ENCODE measurements around the gene DCAF4.

Gene DCAF4

DNA sequence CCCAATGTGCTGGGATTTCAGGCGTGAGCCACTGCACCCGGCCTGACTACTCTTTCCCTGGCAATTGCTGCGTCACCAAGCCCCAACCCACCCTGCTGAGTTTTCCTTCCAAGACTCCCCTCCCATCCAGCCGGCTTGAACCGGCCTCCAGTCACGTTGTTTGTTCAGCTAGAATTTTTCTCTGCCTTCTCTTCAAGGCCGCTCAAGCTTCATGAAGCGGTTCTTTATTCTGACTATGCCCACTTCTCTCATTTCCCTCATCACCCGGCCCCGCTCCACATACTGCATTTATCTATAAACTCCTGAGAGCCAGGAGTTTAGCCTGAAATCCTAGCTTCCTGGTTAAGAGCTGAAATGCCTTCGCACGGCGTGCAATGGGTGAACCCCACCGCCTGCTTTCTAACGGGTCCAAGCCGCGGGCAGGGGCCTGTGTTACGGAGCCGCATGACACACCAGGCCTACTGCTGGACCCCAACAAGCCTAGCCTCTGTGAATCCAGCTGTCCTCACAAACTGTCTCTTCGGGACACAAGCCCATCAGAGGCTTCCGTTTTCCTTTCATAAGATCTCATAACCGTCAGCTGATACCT lies 999 bp upstream of the DCAF4 start:
- TF ChIP-seq SIN3A (IDR thresholded peaks at IDR 0.05; ENCODE audit: borderline replicate concordance, insufficient read depth, low read length) (no peak), POLR2AphosphoS5 (IDR thresholded peaks at IDR 0.05; ENCODE audit: low read depth, low read length) (no peak), REST (IDR thresholded peaks at IDR 0.05; ENCODE audit: insufficient read depth in 1 of 2, low read depth in 2 of 2, low read length in 2 of 2) (no peak), TAF1 (IDR thresholded peaks at IDR 0.05; ENCODE audit: borderline replicate concordance, insufficient read depth, low read length) (no peak), FOXP2 (optimal IDR thresholded peaks at IDR 0.05; ENCODE audit: borderline replicate concordance, extremely low read depth, extremely low read length, insufficient read depth) (no peak)

GRCh38 chr14:72925815-72926291 lies 411 bp upstream of the DCAF4 start:
- TF ChIP-seq POLR2AphosphoS5 (IDR thresholded peaks at IDR 0.05; ENCODE audit: low read depth, low read length), result no peak

DNA sequence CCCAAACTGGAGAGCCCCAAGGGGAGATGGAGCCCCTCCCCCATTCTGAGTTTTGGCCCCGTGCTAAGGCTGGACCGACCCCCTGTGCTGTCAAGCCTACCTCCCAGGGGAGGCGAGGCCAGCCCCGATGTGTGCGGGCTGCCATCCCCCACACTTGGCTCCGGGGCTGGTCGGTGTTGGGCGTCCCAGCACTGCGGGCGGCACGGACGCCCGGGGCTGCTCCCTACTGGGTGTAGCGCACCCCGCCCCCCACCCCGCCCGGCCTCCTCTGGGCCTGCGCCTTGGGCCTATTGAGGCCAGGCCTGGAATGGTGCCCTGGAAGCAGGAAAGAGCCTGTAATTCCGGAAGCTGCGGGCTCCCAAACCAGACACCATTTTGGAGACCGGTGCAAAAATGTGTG lies 2.6 kb downstream of the DCAF4 start:
- no peak for TF ChIP-seq REST (IDR thresholded peaks at IDR 0.05; ENCODE audit: insufficient read depth in 1 of 2, low read depth in 2 of 2, low read length in 2 of 2)
- no peak for TF ChIP-seq TAF1 (IDR thresholded peaks at IDR 0.05; ENCODE audit: borderline replicate concordance, insufficient read depth, low read length)
- TF ChIP-seq POLR2AphosphoS5 (IDR thresholded peaks at IDR 0.05; ENCODE audit: low read depth, low read length), result no peak
- TF ChIP-seq FOXP2 (optimal IDR thresholded peaks at IDR 0.05; ENCODE audit: borderline replicate concordance, extremely low read depth, extremely low read length, insufficient read depth), result no peak
- TF ChIP-seq SIN3A (IDR thresholded peaks at IDR 0.05; ENCODE audit: borderline replicate concordance, insufficient read depth, low read length), result no peak

DNA sequence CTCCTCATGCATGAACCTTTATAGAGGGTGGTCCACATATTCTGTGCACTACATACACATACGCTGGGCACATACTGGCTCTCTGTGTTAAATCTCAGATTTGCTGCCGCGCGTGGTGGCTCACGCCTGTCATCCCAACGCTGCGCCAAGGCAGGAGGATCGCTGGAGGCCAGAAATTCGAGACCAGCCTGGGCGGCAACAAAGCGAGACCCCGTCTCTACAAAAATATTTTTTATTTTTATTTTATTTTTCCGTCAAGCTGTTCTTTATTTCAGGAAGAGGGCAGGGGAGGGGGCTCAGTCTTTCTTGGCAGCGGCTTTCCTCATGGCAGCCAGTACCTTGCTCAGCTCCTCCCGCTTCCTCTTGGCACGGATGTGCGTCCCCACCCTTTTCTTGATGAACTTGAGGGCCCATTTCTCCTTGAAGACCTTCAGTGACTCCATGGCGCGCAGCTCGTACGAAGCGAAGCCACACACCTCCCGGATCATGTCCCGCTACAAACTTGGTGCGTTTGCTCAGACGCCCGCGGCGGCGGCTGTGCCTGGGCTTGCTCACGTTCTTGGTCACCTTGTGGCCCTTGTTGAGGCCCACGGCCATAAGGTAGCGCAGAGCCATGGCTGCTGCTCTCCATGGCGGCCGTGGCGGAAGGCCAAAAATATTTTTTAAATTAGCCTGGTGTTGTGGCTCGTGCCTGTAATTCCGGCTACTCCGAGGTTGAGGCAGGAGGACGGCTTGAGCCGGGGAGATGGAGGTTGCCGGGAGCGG lies 3.2 kb downstream of the DCAF4 start:
- TF ChIP-seq REST (IDR thresholded peaks at IDR 0.05; ENCODE audit: insufficient read depth in 1 of 2, low read depth in 2 of 2, low read length in 2 of 2), result no peak
- no peak for TF ChIP-seq POLR2AphosphoS5 (IDR thresholded peaks at IDR 0.05; ENCODE audit: low read depth, low read length)
- TF ChIP-seq FOXP2 (optimal IDR thresholded peaks at IDR 0.05; ENCODE audit: borderline replicate concordance, extremely low read depth, extremely low read length, insufficient read depth), result no peak
- TF ChIP-seq TAF1 (IDR thresholded peaks at IDR 0.05; ENCODE audit: borderline replicate concordance, insufficient read depth, low read length), result no peak
- no peak for TF ChIP-seq SIN3A (IDR thresholded peaks at IDR 0.05; ENCODE audit: borderline replicate concordance, insufficient read depth, low read length)

GRCh38 chr14:72932893-72933292 lies 6.6 kb downstream of the DCAF4 start:
- no peak for TF ChIP-seq FOXP2 (optimal IDR thresholded peaks at IDR 0.05; ENCODE audit: borderline replicate concordance, extremely low read depth, extremely low read length, insufficient read depth)
- TF ChIP-seq POLR2AphosphoS5 (IDR thresholded peaks at IDR 0.05; ENCODE audit: low read depth, low read length), result no peak
- no peak for TF ChIP-seq REST (IDR thresholded peaks at IDR 0.05; ENCODE audit: insufficient read depth in 1 of 2, low read depth in 2 of 2, low read length in 2 of 2)
- TF ChIP-seq TAF1 (IDR thresholded peaks at IDR 0.05; ENCODE audit: borderline replicate concordance, insufficient read depth, low read length), result no peak
- TF ChIP-seq SIN3A (IDR thresholded peaks at IDR 0.05; ENCODE audit: borderline replicate concordance, insufficient read depth, low read length), result no peak
